H1 (cell line): ENCODE results near the gene KCTD3.

ENCODE experiments used
- ASH2L ChIP-seq: fragments of 200-600, 300-600 bp; sonication (generic); IDR thresholded peaks from one replicate; pipeline ENCODE4 v1.7.1; 2017; ENCODE audit warnings: low read length
- CBX8 ChIP-seq: fragments of 300-800, 300-1000 bp; sonication (generic); IDR thresholded peaks from 2 replicates; pipeline ENCODE4 v1.7.1; 2016; ENCODE audit warnings: low read depth, low read length, borderline replicate concordance
- EP300 ChIP-seq, 2 experiments: IDR thresholded peaks; 1 replicate in 1 of 2; 2 replicates in 1 of 2; pipeline ENCODE4 v1.6.1; 2011 to 2012; ENCODE audit warnings: low read depth in 2 of 2, low read length in 2 of 2, mild to moderate bottlenecking in 2 of 2, borderline replicate concordance in 1 of 2, inconsistent platforms in 1 of 2, moderate library complexity in 1 of 2
- GABPA ChIP-seq: IDR thresholded peaks from 2 replicates; pipeline ENCODE4 v1.6.1; 2011; ENCODE audit warnings: mild to moderate bottlenecking, low read length, moderate library complexity, borderline replicate concordance; ENCODE audit not compliant: insufficient read depth
- KDM1A ChIP-seq: fragments of 200-600, 300-600 bp; sonication (generic); IDR thresholded peaks from 2 replicates; pipeline ENCODE4 v1.7.1; 2016; ENCODE audit warnings: mild to moderate bottlenecking, low read length, borderline replicate concordance
- POLR2A ChIP-seq, 2 experiments: IDR thresholded peaks; 1 replicate in 1 of 2; 2 replicates in 1 of 2; pipeline ENCODE4 v1.6.1; 2011; ENCODE audit warnings: low read depth in 2 of 2, low read length in 2 of 2, mild to moderate bottlenecking in 2 of 2; ENCODE audit errors: control extremely low read depth in 1 of 2
- POLR2AphosphoS5 ChIP-seq: IDR thresholded peaks from 2 replicates; pipeline ENCODE4 v1.6.1; 2011; ENCODE audit warnings: low read depth, low read length
- TAF1 ChIP-seq: IDR thresholded peaks from 2 replicates; pipeline ENCODE4 v1.6.1; 2011; ENCODE audit warnings: mild to moderate bottlenecking, low read depth, low read length
- TF ChIP-seq, protein P1 (sequence below), 3 experiments: IDR thresholded peaks; 1 replicate in 2 of 3; 2 replicates in 1 of 3; pipeline versions ENCODE4 v1.5.1 to v1.6.1; 2011; ENCODE audit warnings: low read length in 3 of 3, mild to moderate bottlenecking in 3 of 3, inconsistent platforms in 2 of 3, low read depth in 1 of 3, moderate library complexity in 1 of 3; ENCODE audit not compliant: insufficient read depth in 1 of 3; ENCODE audit errors: control extremely low read depth in 1 of 3
- TF ChIP-seq, protein P2 (sequence below): IDR thresholded peaks from 2 replicates; pipeline ENCODE4 v1.6.1; 2011; ENCODE audit warnings: low read depth, mild to moderate bottlenecking, low read length; ENCODE audit not compliant: insufficient read depth

DNA sequence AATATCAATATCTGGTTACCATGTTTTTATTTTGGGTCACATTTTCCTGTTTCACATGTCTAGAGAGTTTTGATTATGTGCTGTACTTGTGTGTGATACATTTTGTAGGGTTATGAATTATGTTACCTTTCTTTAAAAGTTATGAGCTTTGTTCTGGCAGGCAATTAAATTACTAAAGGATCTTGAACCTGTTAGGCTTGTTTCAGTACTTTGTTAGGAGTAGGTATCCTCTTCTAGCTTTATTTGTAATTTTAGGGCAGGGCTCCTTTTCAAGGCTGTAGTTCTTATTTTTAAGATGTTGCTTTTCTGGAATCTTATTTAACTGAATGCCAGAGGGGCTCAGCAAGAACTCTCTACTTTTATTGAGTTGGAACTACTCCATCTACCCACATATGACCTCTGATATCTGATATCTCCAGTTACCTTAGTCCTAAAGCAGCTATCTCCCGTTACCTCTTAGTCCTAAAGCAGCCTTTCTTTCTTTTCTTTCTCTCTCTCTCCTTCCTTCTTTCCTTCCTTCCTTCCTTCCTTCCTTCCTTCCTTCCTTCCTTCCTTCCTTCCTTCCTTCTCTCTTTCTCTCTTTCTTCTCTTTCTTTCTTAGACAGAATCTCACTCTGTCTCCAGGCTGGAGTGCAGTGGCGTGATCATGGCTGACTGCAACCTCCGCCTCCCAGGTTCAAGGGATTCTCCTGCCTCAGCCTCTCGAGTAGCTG is 23.8 kb downstream of the KCTD3 start:
- TF ChIP-seq POLR2AphosphoS5 (no peak), POLR2A (IDR thresholded peaks at IDR 0.05; ENCODE audit: control extremely low read depth in 1 of 2, low read depth in 2 of 2, low read length in 2 of 2) (no peak), EP300 (IDR thresholded peaks at IDR 0.05; ENCODE audit: borderline replicate concordance in 1 of 2, low read depth in 2 of 2, low read length in 2 of 2) (no peak), CBX8 (no peak), KDM1A (no peak), ASH2L (no peak), TAF1 (no peak), GABPA (no peak)
- TF ChIP-seq, protein P1, sequence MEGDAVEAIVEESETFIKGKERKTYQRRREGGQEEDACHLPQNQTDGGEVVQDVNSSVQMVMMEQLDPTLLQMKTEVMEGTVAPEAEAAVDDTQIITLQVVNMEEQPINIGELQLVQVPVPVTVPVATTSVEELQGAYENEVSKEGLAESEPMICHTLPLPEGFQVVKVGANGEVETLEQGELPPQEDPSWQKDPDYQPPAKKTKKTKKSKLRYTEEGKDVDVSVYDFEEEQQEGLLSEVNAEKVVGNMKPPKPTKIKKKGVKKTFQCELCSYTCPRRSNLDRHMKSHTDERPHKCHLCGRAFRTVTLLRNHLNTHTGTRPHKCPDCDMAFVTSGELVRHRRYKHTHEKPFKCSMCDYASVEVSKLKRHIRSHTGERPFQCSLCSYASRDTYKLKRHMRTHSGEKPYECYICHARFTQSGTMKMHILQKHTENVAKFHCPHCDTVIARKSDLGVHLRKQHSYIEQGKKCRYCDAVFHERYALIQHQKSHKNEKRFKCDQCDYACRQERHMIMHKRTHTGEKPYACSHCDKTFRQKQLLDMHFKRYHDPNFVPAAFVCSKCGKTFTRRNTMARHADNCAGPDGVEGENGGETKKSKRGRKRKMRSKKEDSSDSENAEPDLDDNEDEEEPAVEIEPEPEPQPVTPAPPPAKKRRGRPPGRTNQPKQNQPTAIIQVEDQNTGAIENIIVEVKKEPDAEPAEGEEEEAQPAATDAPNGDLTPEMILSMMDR (IDR thresholded peaks at IDR 0.05; ENCODE audit: control extremely low read depth in 1 of 3, insufficient read depth in 1 of 3, low read depth in 1 of 3, low read length in 3 of 3) = no peak
- TF ChIP-seq, protein P2, sequence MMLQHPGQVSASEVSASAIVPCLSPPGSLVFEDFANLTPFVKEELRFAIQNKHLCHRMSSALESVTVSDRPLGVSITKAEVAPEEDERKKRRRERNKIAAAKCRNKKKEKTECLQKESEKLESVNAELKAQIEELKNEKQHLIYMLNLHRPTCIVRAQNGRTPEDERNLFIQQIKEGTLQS = no peak
